Body of pancreas (tissue), 4 donors: ENCODE results near the gene SPEM3. TPM values are rescaled to one million over a fixed set of nuclear protein-coding genes. Genes with fewer than 3 reads are reported as not detected.

Experiments used
- ATAC-seq: fragments of 150-250 bp; one replicate; pipeline ENCODE4 v1.9.1; 2016
- DNase-seq, 4 donors: peaks; one replicate each; pipeline ENCODE4 v3.0.0-alpha.2; 2019
- H3K27ac ChIP-seq, 4 donors: fragments of 200-600 bp; sonication (generic); 1 replicate in 3 of 4; 2 replicates in 1 of 4; pipeline versions ENCODE4 v1.5.1 to v1.6.1; 2016 to 2019; ENCODE audit warnings: mild to moderate bottlenecking in 1 of 4, mixed read lengths in 1 of 4, moderate library complexity in 1 of 4
- H3K27me3 ChIP-seq, 2 donors: fragments of 200-600 bp; sonication (generic); one replicate each; pipeline ENCODE4 v1.6.0; 2016; ENCODE audit warnings: mild to moderate bottlenecking in 1 of 2
- H3K36me3 ChIP-seq, 2 donors: fragments of 200-600 bp; sonication (generic); replicated peaks in 1 of 2; 2 replicates each; pipeline ENCODE4 v1.5.1; 2016; ENCODE audit warnings: low read depth in 2 of 2; ENCODE audit not compliant: insufficient read depth in 1 of 2
- H3K4me1 ChIP-seq: fragments of 200-600 bp; sonication (generic); one replicate; pipeline ENCODE4 v1.6.0; 2016
- H3K4me3 ChIP-seq, 2 donors: fragments of 200-600 bp; sonication (generic); 1 replicate in 1 of 2; 2 replicates in 1 of 2; pipeline ENCODE4 v1.5.1; 2016 to 2019
- H3K9me3 ChIP-seq, 3 donors: fragments of 200-600 bp; sonication (generic); 1 replicate in 2 of 3; 2 replicates in 1 of 3; pipeline ENCODE4 v1.5.1; 2016
- POLR2A ChIP-seq, 3 donors: fragments of 450-650 bp; IDR thresholded peaks; one replicate each; pipeline ENCODE4 v1.6.1; 2016; ENCODE audit warnings: antibody characterized with exemption in 3 of 3, mild to moderate bottlenecking in 2 of 3
- WGBS, 2 donors: methylation state at CpG; one replicate each; pipeline ENCODE4 v1.1.5; 2017; 5-methylcytosine and 5-hydroxymethylcytosine counted together
- intact Hi-C: fragments of 100-400 bp; cut with DNase I; formaldehyde crosslinking; loops from one replicate; pipeline ENCODE4 v1.15.1; 2023
- total RNA-seq, 2 donors: library from RNA; depleted of rRNA; stranded (reverse); fragments of >200 nt; gene quantifications; one replicate each; pipeline ENCODE4 v1.1.0, GENCODE V29; 2016
- TF ChIP-seq, protein P1 (sequence below), 7 experiments: fragments of 450-650 bp in 4 of 7; fragments of 200-600 bp in 3 of 7; sonication (generic) in 3 of 7; IDR thresholded peaks; one replicate each; pipeline ENCODE4 v1.5.1; 2016 to 2019; ENCODE audit warnings: antibody characterized with exemption in 7 of 7

The SPEM3 gene
- total RNA-seq, 2 donors from 2014 or later: not detected

DNA sequence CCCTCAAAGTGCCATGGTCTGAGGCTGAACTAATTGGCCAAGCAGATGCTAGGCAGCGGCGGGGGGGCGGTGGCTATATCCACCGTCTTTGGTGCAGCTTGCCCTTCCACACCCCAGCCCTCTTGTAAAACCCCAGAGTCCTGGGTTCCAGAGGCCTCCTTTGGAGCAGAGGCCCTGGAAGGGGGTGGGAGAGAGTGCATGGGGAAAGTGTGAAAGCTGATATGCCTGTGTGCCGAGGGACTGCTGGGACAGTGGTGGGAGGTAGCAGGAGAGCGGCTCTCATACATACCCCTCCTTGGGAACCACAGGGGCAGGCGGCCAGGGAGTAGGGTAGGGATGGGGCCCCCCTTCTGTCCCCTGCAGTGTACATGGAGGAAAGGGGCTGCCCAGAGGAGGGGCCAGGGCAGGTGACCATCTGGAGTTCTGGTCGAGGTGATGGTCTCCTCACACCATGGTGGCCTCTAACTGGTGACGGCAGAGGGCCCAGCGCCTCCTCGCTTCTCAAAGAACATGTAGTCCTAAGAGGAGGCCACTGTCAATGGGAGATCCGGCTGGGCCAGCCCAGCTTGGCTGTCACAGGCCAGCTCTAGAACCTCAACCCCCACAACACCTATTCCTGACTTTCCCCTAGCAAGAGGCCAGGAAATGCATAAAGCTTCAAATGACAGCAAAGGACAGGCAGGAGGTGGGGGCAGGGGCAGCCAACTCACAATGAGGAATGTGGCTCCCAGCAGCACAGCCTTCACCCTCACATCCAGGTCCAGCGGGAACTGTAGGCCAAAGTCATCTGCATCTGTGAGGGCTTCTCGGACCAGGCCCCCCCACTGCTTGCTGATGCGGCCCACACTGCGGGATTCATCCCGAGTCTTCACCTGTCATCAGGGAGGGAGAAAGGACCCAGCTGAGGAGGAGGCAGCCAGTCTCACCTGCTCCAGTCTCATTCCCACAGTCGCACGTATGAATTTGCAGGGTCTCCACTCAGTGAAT lies 38.4 kb upstream of the SPEM3 start:
- intact Hi-C loops: no loop called here
- DNase-seq: no peak
- Histone ChIP-seq H3K36me3 (peaks cover 0 to 6% of the 10 kb centered on the region in 2 donors), H3K27me3 (no peaks in the 10 kb centered on the region), H3K9me3 (no peaks in the 10 kb centered on the region), H3K4me3 (no peak overlapping the region), H3K27ac (no peak overlapping the region), H3K4me1 (peaks cover 19% of the 10 kb centered on the region)
- 87 to 94% methylated on average over 10 to 19 of the region's 19 CpGs for WGBS, 2 donors
- no peak for TF ChIP-seq POLR2A (IDR thresholded peaks at IDR 0.05)
- TF ChIP-seq, protein P1, sequence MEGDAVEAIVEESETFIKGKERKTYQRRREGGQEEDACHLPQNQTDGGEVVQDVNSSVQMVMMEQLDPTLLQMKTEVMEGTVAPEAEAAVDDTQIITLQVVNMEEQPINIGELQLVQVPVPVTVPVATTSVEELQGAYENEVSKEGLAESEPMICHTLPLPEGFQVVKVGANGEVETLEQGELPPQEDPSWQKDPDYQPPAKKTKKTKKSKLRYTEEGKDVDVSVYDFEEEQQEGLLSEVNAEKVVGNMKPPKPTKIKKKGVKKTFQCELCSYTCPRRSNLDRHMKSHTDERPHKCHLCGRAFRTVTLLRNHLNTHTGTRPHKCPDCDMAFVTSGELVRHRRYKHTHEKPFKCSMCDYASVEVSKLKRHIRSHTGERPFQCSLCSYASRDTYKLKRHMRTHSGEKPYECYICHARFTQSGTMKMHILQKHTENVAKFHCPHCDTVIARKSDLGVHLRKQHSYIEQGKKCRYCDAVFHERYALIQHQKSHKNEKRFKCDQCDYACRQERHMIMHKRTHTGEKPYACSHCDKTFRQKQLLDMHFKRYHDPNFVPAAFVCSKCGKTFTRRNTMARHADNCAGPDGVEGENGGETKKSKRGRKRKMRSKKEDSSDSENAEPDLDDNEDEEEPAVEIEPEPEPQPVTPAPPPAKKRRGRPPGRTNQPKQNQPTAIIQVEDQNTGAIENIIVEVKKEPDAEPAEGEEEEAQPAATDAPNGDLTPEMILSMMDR (IDR thresholded peaks at IDR 0.05): no peak
- ATAC-seq: no peak

DNA sequence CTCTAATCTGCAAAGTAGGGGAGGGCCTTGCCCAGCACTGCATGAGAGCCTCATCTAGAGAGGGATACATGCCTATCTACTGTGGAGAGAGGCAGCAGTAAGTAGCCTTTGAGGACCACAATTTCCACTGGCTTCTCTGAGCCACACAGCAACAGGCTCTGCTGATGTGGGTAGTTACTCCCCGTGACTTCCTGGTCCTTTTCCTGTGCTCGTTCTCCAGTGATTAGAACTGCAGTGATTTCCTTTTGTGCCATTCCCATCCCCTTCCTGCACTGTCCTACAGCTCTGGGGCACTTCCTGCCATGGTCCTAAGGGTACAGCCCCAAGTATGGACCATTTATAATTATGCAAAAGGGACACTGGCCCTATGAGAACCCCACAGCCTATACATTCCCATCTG lies 37.4 kb upstream of the SPEM3 start:
- H3K4me1 ChIP-seq: peaks cover 20% of the 10 kb centered on the region
- ATAC-seq: no peak
- peaks cover 0 to 6% of the 10 kb centered on the region in 2 donors for H3K36me3 ChIP-seq
- no peak for DNase-seq
- TF ChIP-seq, protein P1 (IDR thresholded peaks at IDR 0.05): no peak
- TF ChIP-seq POLR2A (IDR thresholded peaks at IDR 0.05): no peak
- H3K9me3 ChIP-seq: no peaks in the 10 kb centered on the region
- intact Hi-C loops: no loop called here
- 55 to 93% methylated on average over 2 of the region's 2 CpGs for WGBS, 2 donors
- no peak overlapping the region for H3K4me3 ChIP-seq
- H3K27ac ChIP-seq: no peak overlapping the region
- H3K27me3 ChIP-seq: no peaks in the 10 kb centered on the region

DNA sequence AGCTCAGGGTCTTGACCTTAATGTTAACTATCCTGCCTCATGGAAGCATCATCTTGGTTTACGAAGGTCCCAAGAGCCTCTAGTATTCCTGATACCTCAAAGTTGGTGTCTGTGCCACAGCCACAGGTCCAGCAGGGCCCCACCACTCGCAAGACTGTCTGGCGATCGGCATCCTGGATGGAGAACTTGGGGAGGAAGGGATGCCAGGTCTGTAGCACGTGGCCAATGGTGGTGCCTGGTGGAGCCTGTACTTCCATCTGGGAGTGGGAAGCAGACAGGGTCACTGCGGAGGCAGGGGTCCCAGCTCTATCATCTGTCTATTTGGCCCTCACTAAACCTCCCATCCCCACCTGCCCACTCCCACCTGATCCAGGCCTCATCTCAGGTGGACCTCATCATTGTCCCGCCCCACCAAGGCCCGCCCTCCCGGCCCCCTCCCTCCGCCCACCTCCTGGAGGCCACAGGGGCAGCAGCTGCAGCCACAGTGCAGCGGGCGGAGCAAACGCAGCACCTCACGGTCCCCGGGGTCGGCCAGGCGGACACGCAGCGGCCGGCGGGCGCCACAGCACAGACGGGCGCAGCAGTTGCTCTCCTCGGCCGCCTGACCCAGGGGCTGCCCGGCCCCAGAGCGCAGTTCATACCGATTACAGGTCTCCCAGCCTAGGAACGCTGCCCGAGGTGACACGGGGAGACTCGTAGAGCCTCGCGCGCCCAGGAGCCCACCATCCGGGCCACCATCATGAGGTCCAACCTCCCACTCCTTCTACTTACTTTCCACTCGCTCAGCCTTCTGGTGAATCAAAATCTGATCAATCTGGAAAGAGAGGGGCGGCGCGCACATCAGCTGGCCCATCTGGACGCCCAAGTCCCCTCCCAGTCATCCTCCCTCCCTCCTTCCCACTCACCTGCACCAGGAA lies 35.7 kb upstream of the SPEM3 start:
- Histone ChIP-seq H3K27me3 (no peaks in the 10 kb centered on the region), H3K36me3 (peaks cover 0 to 6% of the 10 kb centered on the region in 2 donors), H3K9me3 (no peaks in the 10 kb centered on the region), H3K4me3 (no peak overlapping the region), H3K27ac (no peak overlapping the region), H3K4me1 (peaks cover 20% of the 10 kb centered on the region)
- intact Hi-C loops: no loop called here
- 73 to 86% methylated on average over 13 to 27 of the region's 42 CpGs for WGBS, 2 donors
- DNase-seq (no peak), ATAC-seq (no peak)
- no peak for TF ChIP-seq POLR2A (IDR thresholded peaks at IDR 0.05)
- TF ChIP-seq, protein P1 (IDR thresholded peaks at IDR 0.05): no peak

DNA sequence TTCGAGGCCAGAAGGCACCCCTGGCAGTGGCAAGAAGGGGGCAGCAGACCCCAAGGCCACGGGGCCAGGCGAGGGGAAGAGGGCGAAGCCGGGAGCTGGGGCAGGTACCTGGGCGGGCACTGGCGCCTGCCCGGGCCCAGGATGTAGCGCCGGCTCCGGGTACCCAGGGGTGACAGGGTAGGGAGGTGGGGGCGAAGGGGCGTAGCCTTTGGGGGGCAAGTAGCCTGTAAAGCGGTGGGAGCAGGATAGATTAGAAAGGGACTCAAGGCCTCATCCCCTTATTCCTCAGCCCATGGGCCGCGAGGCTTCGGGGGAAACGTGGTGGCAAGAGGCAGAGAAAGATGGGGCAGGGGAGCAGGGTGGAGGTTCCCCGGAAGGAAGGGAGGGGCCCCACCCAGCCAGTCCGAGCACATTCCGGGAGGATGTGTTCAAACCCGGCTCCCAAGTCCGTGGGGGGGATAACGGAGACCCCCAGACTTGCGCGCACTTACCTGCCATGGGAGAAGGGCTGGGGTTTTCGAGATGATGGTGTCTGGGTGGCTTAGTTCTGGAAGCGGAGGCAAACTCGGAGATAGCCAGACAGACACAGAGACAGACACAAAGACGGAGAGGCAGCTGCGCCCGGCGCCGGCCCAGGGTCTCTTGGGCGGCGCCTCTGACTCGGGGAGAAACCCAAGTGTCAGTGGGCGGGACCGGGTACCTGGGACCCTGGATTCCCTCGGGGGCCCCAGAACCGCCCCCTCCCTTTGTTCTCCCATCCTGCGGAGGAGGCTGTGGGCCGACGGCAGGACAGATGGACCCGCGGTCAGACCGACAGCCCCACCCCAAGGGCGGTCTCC lies 34.8 kb upstream of the SPEM3 start:
- Histone ChIP-seq H3K36me3 (peaks cover 0 to 6% of the 10 kb centered on the region in 2 donors), H3K27ac (peak overlapping the region; percentile 83 to 97 (median 95)), H3K4me3 (peak overlapping the region in 1 of 2 donors; percentile 69), H3K9me3 (no peaks in the 10 kb centered on the region), H3K4me1 (peaks cover 20% of the 10 kb centered on the region), H3K27me3 (no peaks in the 10 kb centered on the region)
- DNase-seq: peak in 1 of 4 donors; percentile 45
- WGBS, 2 donors: 5 to 17% methylated on average over 30 to 41 of the region's 48 CpGs
- peak; percentile 9 for ATAC-seq
- intact Hi-C loops: no loop called here
- TF ChIP-seq, protein P1 (IDR thresholded peaks at IDR 0.05): no peak
- TF ChIP-seq POLR2A (IDR thresholded peaks at IDR 0.05): no peak
